GM11168 (cell line): ENCODE results near the gene USP36.
"Not testable (repeated sequence)": the region's sequence is repeated elsewhere in the genome, so short reads cannot be mapped to it uniquely, and the experiment has no call there.

Experiments used
- in situ Hi-C: fragments of 300-500 bp; cut with MboI; formaldehyde crosslinking; loops from one replicate; pipeline ENCODE4 v1.12.0; 2022; ENCODE audit warnings: low sequenced_read_pairs; ENCODE audit not compliant: unreplicated experiment

Gene USP36

DNA sequence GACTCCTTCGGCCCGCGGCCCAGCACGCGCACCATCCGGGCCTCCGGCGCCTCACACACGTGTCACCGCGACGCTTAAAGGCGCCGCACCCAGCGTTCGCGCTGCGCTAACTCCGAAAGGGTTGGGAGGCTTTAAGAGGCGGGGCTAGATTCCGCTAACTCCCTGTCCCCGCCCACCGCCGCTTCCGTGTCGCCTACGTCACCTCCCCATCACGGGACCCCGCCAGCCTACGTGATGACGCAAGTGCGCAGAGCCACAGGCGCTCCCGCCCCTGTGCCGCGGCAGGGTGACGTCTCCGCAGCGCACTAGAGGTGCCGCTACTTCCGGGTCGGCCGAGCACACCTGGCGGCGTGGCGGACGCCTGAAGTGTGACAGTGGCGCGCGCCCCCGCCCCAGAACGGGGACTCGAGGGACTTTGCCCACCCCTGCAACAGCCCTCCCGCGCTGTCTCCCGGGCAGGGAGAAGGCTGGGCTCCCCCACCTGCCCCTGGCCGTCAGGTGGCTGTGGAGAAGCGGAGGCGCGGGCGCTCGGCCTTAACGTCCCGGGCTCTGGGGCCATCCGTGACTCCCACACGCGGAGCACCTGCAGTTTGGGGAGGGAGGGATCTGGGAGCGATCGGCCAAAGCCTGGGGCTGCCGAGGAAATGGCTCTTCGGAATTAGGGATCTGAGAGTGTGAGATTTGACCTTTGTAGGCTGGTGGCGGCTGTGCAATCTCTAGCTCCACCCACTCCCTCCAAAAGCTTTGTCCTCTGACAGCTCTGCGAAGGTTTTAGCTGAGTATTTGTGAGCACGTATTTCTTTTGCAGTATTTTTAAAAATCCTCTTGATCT, at the start of gene USP36:
Gene USP36 (minus strand): TSS at position 35 of the 832 bp plus-strand sequence. CDS start 4,451 bp downstream, outside the sequence.
- in situ Hi-C loops: no loop called here

DNA sequence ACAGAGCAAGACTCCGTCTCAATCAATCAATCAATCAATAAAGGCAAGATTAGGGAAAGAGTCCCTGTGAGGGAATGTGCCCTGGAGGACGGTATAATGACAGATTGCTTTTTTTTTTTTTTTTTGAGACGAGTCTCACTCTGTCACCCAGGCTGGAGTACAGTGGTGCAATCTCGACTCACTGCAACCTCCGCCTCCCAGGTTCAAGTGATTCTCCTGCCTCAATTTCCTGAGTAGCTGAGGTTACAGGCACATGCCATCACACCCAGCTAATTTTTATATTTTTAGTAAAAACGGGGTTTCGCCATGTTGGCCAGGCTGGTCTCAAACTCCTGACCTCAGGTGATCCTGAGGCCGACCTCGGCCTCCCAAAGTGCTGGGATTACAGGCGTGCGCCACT, 49.5 kb upstream of the USP36 start:
- in situ Hi-C loops: not testable (repeated sequence)

DNA sequence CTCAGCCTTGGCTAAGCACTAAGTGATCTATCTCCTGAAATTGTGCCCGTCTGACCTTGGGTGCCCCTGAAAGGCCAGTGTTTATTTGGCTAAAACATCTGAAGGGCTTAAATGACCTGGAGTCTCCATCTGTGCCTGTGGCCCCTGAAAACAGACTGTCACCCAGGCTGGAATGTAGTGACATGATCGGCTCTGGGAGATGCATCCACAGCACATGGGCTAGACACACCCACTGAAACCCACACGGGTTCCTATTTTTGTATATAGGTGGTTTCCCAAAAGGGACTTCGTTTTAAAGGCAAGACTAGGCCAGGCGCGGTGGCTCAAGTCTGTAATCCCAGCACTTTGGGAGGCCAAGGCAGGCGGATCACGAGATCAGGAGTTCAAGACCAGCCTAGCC, 48.9 kb upstream of the USP36 start:
- in situ Hi-C loops: no loop called here

DNA sequence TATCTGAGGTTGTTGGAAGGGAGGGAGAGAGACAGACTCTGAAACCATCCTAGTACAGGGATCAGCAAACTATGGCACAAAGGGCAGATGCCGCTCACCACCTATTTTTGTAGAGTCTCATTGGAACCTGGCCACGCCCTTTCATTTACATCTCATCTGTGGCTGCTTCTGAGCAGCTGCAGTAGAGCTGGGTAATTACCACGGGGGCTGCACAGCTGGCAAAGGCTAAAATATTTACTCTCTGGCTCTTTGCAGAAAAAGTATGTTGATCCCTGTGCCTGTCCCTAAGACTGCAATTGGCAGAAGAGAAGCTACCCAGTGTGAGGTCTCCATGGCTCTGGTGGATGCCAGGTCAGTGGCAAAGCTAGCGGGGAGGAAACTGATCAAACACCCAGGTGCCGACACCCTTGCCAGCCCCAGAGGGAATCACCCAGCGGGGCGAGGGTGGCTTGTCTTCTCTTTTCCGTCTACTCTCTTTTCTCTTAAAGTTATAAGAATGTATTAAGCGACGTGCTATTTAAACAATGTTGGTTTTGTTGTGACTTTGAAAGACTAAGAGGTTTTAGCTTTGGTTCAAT, 48.4 kb upstream of the USP36 start:
- in situ Hi-C loops: no loop called here

DNA sequence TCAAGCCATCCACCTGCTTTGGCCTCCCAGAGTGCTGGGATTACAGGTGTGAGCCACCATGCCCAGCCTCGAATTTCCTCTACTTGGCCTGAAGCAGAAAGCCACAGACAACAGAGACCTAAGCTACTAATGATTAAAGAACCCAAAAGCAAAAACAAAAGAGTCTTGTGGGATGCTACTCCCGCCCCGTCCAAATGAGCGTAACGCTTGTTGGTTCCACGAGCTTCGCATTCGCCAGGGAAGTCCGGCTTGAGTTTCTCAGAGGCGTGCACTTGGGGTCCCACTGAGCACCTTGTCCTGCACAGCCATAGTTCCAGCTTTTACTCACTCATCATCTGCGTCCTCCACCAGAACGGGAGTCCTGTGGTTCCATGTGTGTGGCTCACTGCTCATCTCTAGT, 46.3 kb upstream of the USP36 start:
- in situ Hi-C loops: no loop called here

DNA sequence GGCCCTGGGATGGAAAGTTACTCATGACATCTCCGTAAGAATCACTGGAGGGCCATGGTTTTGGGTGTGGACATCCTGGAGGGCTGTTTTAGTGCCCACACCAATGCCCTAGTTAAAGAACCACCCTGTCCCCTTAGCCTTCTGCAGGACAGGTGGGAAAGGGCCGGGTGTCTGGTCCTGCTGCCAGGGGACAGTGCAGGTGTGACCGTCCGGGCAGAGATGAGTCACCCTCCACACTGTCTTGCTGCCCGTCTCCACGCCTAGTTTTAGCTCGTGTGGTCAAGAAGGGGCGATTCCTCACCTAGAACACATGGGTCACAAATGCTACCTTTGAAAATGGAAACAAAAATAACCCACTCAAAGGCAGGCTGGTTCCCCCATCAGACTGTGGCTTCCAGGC, 45.3 kb upstream of the USP36 start:
- in situ Hi-C loops: no loop called here

DNA sequence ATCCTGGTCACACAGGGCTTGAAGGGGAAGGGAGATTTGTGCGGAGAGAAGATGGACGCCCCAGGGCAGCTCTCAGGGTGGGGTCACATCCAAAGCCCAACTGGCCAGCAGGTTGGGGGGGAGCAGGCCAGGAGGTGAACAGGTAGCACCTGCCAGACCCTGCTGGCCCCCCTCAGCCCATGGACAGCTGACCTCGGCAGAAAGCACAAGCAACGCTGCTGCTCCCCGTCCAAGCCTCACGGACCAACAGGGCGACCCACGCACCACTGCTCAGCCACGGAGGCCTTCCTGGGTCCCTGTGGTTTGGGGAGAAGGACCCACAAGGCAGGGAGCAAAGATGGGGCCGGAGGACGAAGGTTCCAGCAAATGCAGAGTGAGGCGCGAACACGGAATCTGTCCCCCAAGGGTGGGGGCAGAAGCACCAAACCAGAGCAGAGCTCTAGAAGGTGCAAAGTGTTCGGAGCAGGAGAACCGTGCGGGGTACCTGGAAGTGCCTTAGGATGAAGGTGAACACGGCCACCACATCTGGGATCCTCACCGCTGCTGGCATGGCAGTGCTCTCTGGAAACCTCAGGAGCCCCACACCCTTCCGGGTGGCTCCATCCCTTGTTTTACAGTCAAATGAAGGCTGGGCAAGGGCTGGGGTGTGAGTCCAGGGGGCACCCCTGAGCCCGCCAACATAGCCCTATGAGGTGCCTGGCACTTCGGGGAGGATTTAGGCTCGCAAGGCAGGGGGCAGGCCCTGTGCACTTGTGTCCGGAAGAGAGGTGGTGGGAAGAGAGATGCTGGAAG, 44.5 kb upstream of the USP36 start:
- in situ Hi-C loops: no loop called here

DNA sequence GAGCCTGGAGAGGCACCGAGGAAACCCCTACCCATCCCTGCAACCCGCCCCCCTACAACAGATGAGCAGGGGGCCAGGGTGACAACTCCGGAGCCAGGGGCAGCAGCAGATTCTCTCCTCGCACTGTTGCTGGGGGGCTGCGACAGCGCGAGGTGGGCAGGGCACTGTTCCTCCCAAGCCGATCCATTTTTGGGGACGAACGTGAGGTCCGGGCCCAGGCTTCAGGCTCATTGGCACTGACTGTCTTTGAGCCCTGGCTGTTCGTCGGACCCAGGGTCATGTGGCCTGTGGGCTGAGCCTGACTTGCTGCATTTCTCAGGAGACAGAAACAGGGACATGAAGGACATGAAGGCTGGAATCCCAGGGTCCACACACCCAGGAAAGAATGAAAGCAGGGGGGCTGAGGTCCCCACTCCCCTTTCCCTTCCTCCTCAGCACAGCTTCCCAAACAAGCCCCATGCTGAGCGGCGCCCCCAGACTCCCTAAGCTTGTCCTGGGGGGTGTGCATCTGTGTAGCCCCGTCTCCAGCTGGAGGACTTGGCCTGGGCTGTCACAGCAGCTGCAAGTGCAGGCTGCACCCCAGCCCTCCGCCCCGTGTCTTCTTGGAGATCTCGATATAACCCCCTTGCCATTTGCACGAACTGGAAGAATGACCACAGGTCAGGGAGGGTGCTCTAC, 43.7 kb upstream of the USP36 start:
- in situ Hi-C loops: no loop called here

DNA sequence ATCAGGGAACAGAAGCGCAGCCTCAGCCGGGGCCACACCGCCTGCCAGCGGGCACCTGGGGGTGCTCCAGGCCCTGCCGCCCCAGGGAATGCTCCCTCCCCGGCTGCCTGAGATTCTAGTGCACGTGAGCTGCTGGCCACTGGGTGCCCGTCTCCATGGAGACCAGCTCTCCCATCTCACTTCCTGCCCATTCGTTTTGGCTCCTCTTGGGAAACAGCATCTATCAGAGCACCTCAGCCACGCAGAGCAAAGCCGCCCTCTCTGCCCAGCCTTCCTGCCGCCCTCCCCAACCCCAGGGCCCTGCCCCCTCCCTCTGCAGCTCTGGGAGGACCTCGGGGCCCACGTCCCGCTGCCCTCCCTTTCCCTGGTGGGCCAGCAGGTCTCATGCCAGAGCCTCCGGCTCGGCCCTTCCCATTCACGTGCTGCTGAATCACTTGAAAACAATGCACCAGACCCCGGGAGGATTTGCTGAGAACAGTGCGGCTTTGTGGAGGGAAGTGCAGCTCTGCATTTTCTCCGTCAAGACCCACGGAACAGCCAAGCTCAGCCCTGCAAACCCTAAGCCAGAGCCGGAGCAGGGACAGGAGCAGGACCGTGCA, 43.0 kb upstream of the USP36 start:
- in situ Hi-C loops: no loop called here

DNA sequence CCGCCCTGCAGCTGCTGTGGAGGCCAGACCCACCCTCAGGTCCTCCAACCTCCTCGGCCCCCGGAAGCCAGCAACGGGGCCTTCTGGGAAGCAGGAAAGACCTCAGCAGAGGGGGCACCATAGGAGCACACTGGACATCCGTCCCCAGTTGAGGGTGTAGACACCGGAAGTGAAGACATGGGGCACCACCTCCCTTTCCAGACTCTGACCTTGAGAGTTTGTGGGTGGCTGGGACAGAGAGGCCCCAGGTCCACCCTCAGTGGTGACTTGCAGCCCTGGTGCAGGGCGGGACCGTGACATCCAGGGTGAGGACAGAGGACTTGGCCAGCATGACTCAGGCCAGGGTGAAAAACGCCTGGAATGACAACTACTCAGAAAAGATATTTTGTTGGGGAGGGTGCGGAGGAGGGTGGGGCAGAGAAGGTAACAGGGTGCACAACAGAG, 42.5 kb upstream of the USP36 start:
- in situ Hi-C loops: no loop called here

DNA sequence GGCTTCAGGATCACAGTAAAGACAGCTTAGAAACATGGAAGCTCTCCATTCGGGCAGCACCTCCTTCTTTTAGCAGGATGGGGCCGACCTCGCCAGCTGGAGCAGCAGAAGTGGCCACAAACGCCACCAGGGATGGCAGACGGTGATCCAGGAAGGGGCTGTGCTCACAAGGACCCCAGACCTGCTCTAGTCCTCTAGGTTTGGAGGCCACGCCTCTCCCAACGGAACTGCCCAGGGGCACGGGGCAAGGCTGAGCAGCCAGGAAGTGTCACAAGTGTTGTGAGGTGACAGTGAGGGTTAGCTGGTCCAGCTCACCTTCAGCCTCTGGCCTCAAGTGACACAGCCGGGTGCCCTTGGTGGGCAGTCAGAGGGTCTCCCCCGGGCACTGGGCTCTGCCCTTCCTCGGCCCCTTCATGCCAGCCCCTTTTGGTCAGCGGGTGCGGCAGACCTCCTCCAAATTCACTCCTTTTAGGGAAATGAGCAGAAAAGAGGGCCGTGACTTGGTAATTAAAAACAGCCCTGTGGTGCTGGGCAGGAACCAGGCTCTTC, 42.0 kb upstream of the USP36 start:
- in situ Hi-C loops: no loop called here

DNA sequence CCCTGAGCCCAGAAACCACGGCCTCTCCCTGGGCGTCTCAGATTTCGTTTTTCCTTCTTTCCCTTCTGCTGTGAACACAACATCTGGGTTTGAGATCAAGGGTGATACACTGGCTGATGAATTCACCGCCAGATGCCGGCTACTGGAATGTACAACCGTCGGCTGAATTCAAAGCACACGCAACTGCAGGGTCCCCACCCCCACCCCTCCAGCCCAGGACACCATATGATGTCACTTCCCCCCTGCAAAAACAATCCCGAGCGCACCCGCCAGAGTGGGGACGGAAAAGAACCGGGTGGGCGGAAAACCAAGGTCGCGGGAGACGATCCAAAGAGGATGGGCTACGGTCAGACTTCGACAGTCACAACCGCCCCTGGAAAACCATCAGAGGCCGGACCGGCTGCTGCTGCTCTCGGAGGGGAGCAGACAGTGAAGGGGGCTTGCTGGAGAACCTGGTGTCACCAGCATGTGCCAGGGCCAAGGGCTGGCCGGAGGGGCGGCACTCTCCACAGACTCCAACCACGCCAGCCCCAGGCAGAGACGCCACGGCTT, 39.1 kb upstream of the USP36 start:
- in situ Hi-C loops: no loop called here

DNA sequence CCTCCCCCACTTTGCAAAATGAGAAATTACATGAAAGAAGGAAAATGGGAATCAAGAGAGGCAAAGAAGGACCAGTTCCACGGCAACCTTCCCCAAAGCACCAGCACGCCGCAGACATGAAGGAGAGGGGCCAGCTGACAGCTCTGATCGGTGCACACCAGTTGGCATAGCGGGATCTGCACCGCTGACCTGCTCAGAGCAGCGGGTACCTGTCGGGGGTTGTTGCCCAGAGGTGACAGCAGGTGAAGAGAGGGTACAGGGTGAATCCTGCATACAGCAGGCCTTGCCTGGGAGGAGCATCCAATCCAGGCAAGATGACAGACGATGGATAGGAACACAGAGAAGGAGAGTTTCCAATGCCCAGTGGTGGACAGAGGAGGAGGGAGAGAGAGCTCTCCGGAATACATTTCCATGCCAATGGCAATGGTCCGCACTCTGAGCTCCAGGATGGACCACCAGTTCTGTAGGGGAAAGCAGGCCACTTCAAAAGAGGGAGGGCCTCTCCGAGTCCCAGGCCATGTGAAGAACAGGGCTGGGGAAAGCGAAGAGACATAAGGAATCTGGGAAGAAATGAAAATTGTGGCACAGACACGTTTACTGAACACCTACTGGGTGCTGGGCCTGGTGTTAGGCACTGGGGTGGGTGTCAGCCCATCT, 38.4 kb upstream of the USP36 start:
- in situ Hi-C loops: no loop called here

DNA sequence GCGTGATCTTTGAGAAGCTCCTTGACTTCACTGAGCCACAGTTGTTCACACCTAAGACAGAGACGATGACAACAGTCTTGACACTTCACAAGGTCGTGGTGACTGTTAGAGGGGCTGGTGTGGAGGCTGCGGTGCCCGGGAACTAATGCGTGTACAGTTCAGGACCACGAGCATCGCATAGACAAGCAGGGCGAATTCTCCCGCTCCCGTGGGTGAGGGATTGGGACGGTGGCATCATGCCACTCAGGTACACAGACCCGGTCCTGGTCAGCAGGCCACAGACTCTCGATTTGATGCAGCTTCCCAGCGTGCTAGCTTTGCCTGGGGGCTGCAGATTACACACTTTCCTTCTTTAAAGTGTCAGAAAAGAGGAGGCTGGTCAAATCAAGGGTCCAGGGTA, 37.6 kb upstream of the USP36 start:
- in situ Hi-C loops: no loop called here

DNA sequence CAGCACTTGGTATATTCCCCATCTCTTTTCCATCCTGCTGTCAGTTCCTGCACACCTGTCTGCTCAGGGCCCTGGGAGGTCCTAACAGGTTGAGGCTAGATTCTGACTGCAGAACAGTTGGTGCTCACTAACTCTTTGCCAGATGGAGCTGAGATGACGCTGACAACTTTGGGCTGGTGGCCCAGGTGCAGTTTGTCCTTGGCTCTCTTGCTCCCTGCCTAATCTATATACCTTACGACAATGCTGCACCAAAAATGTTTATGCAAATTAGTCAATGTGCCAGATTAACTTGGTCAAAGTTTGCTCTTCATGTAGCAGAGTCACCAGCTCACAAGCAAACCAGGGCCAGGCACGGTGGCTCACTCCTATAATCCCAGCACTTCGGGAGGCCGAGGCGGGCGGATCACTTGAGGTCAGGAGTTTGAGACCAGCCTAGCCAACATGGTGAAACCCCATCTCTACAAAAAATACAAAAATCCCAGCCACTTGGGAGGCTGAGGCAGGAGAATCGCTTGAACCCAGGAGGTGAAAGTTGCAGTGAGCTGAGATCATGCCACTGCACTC, 36.4 kb upstream of the USP36 start:
- in situ Hi-C loops: not testable (repeated sequence)

DNA sequence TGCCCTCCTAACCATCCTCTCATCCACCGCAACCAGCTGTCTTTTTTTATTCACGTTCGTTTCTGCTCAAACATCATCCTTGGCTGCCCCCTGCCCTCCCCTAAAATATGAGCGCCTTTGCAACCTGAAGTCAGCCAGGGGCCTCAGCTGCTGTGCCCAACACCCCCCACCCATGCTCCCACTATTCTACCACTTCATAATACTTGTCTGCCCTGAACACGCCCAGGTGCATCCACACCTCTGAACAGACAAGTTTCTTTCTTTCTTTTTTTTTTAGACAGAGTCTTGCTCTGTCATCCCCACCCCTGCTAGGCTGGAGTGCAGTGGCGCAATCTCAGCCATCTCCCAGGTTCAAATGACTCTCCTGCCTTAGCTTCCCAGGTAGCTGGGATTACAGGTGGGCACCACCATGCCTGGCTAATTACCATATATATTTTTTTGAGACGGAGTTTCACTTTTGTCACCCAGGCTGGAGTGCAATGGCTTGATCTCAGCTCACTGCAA, 35.5 kb upstream of the USP36 start:
- in situ Hi-C loops: no loop called here

DNA sequence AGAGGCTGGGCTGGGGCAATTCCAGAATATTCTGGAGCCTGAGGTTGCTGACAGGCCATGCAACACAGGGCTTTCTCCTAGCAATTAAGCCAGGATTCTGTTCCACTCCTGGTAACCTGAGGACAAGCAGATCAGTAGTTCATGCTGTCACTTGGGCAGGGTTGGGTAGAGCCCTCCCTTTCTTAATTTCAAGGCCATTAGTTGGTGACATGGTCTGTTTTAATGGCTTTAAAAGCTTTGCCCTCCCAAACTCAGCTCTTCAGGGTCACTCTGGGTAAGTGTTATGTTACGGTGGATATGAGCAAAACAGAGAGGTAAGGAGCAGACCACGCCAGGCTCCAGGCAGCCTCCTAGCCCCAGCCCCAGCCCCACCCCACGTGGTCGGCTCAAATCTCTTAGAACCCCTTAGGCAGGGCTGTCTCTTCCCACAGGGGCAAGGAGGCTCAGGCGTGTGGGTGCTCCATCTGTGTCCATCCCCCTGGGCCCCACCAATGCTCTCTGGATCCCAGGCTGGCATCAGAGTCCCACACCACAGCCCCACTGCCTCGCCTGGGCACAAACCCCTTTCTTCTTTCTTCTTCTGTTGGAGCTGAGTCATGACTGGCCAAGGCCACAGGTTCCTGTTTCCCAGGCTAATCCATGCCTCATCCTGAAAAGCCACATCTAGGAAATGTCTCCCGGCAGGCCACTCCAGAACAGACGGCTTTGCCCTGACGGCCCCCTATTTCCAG, 34.9 kb upstream of the USP36 start:
- in situ Hi-C loops: no loop called here
